Measurements from ENCODE around the gene PTPN18. TPM values are rescaled to one million over a fixed set of nuclear protein-coding genes. Genes with fewer than 3 reads are reported as not detected.
A peak's percentile ranks its signal among the peaks of the same experiment; 100 is the strongest.

The PTPN18 gene
- total RNA-seq, 2 donors from 2014 or later: 79.2 to 93.3 TPM

- no peaks in the 10 kb centered on the region for H3K27me3 ChIP-seq (replicated peaks; ENCODE audit: insufficient read depth)
- peaks cover 3 to 20% of the 10 kb centered on the region in 2 donors for H3K4me1 ChIP-seq (ENCODE audit: control insufficient read depth in 1 of 2, low read depth in 2 of 2)
- ATAC-seq (ENCODE audit: insufficient number of reproducible peaks, low FRiP score, low read depth): no peak
- no peak overlapping the region for H3K4me3 ChIP-seq
- no peak overlapping the region for H3K27ac ChIP-seq
- H3K9me3 ChIP-seq: no peaks in the 10 kb centered on the region
- TF ChIP-seq CTCF (IDR thresholded peaks at IDR 0.05): no peak
- H3K36me3 ChIP-seq: peaks cover 7% of the 10 kb centered on the region
- no peak for DNase-seq (ENCODE audit: low spot score)
Measured at GRCh38 chr2:130351711-130352110, 4.1 kb upstream of the PTPN18 start.

- no peak for ATAC-seq (ENCODE audit: insufficient number of reproducible peaks, low FRiP score, low read depth)
- Histone ChIP-seq H3K27me3 (replicated peaks; ENCODE audit: insufficient read depth) (no peaks in the 10 kb centered on the region), H3K27ac (no peak overlapping the region), H3K4me3 (no peak overlapping the region), H3K9me3 (no peaks in the 10 kb centered on the region), H3K4me1 (ENCODE audit: control insufficient read depth in 1 of 2, low read depth in 2 of 2) (peaks cover 5 to 21% of the 10 kb centered on the region in 2 donors), H3K36me3 (peaks cover 3% of the 10 kb centered on the region)
- TF ChIP-seq CTCF (IDR thresholded peaks at IDR 0.05): no peak
- DNase-seq (ENCODE audit: low spot score): no peak
Measured at GRCh38 chr2:130352237-130352636, 3.6 kb upstream of the PTPN18 start.

GRCh38 chr2:130353291-130354138 lies 2.3 kb upstream of the PTPN18 start:
- no peak for ATAC-seq (ENCODE audit: insufficient number of reproducible peaks, low FRiP score, low read depth)
- Histone ChIP-seq H3K27me3 (replicated peaks; ENCODE audit: insufficient read depth) (no peaks in the 10 kb centered on the region), H3K36me3 (no peaks in the 10 kb centered on the region), H3K4me1 (ENCODE audit: control insufficient read depth in 1 of 2, low read depth in 2 of 2) (peaks cover 5 to 21% of the 10 kb centered on the region in 2 donors), H3K27ac (no peak overlapping the region), H3K4me3 (no peak overlapping the region), H3K9me3 (no peaks in the 10 kb centered on the region)
- TF ChIP-seq CTCF (IDR thresholded peaks at IDR 0.05): no peak
- DNase-seq (ENCODE audit: low spot score): no peak

- Histone ChIP-seq H3K27me3 (replicated peaks; ENCODE audit: insufficient read depth) (no peaks in the 10 kb centered on the region), H3K9me3 (no peaks in the 10 kb centered on the region), H3K4me3 (no peak overlapping the region), H3K4me1 (ENCODE audit: control insufficient read depth in 1 of 2, low read depth in 2 of 2) (peaks cover 5 to 21% of the 10 kb centered on the region in 2 donors), H3K36me3 (no peaks in the 10 kb centered on the region), H3K27ac (no peak overlapping the region)
- no peak for ATAC-seq (ENCODE audit: insufficient number of reproducible peaks, low FRiP score, low read depth)
- no peak for DNase-seq (ENCODE audit: low spot score)
- TF ChIP-seq CTCF (IDR thresholded peaks at IDR 0.05): no peak
Measured at GRCh38 chr2:130354139-130354428, 1.8 kb upstream of the PTPN18 start.

GRCh38 chr2:130355172-130355577 lies 681 bp upstream of the PTPN18 start:
- Histone ChIP-seq H3K4me3 (peak overlapping the region; percentile 94), H3K9me3 (no peaks in the 10 kb centered on the region), H3K27me3 (replicated peaks; ENCODE audit: insufficient read depth) (no peaks in the 10 kb centered on the region), H3K36me3 (no peaks in the 10 kb centered on the region), H3K27ac (peak overlapping the region; percentile 56 to 74), H3K4me1 (ENCODE audit: control insufficient read depth in 1 of 2, low read depth in 2 of 2) (peaks cover 5 to 21% of the 10 kb centered on the region in 2 donors)
- no peak for DNase-seq (ENCODE audit: low spot score)
- TF ChIP-seq CTCF (IDR thresholded peaks at IDR 0.05): no peak
- ATAC-seq (ENCODE audit: insufficient number of reproducible peaks, low FRiP score, low read depth): no peak
